SK-N-SH treated with all-trans-retinoic acid at 6 μM for 48 hours (cell line): ENCODE results near the gene KRT38.

Experiments used
- ATAC-seq: fragments of 200-7000 bp; cut with Tn5 transposase; 3 replicates; pipeline ENCODE4 v1.9.1; 2020; ENCODE audit warnings: mild to moderate bottlenecking, moderate library complexity
- ARNTL ChIP-seq: fragments of 450-650 bp; formaldehyde crosslinking; IDR thresholded peaks from 2 replicates; pipeline ENCODE4 v1.5.0; 2020; ENCODE audit warnings: low read depth, mild to moderate bottlenecking, moderate library complexity, borderline replicate concordance
- BACH2 ChIP-seq: fragments of 250-450 bp; sonication (Bioruptor Pico); IDR thresholded peaks from 2 replicates; pipeline ENCODE4 v1.9.0; 2021; ENCODE audit warnings: mild to moderate bottlenecking, borderline replicate concordance
- CREB5 ChIP-seq: fragments of 250-450 bp; sonication (Bioruptor Pico); IDR thresholded peaks from 2 replicates; pipeline ENCODE4 v1.5.1; 2020; ENCODE audit warnings: low read depth, mild to moderate bottlenecking, moderate library complexity
- CSDC2 ChIP-seq: fragments of 250-450 bp; sonication (Bioruptor Pico); IDR thresholded peaks from 2 replicates; pipeline ENCODE4 v1.5.0; 2020; ENCODE audit warnings: mild to moderate bottlenecking, moderate library complexity
- ESRRG ChIP-seq: fragments of 250-450 bp; sonication (Bioruptor Pico); IDR thresholded peaks from 2 replicates; pipeline ENCODE4 v1.6.1; 2021; ENCODE audit warnings: mild to moderate bottlenecking
- GLIS3 ChIP-seq: fragments of 250-450 bp; sonication (Bioruptor Pico); IDR thresholded peaks from 2 replicates; pipeline ENCODE4 v1.5.0; 2020; ENCODE audit warnings: mild to moderate bottlenecking, moderate library complexity
- OSR1 ChIP-seq: fragments of 250-450 bp; sonication (Bioruptor Pico); IDR thresholded peaks from 2 replicates; pipeline ENCODE4 v1.8.0; 2022; ENCODE audit warnings: moderate library complexity, mild to moderate bottlenecking, inconsistent platforms
- PATZ1 ChIP-seq: fragments of 250-450 bp; sonication (Bioruptor Pico); IDR thresholded peaks from 2 replicates; pipeline ENCODE4 v1.8.0; 2020; ENCODE audit warnings: mild to moderate bottlenecking, moderate library complexity, borderline replicate concordance
- POU6F1 ChIP-seq: fragments of 250-450 bp; sonication (Bioruptor Pico); IDR thresholded peaks from 2 replicates; pipeline ENCODE4 v1.8.0; 2021; ENCODE audit warnings: low read depth, mild to moderate bottlenecking, moderate library complexity, borderline replicate concordance
- PPARA ChIP-seq: fragments of 250-450 bp; sonication (Bioruptor Pico); IDR thresholded peaks from 2 replicates; pipeline ENCODE4 v1.5.0; 2020; ENCODE audit warnings: mild to moderate bottlenecking, borderline replicate concordance
- RARB ChIP-seq: fragments of 250-450 bp; sonication (Bioruptor Pico); IDR thresholded peaks from 2 replicates; pipeline ENCODE4 v1.8.0; 2021; ENCODE audit warnings: mild to moderate bottlenecking, moderate library complexity
- SNAI2 ChIP-seq: fragments of 250-450 bp; sonication (Bioruptor Pico); IDR thresholded peaks from 2 replicates; pipeline ENCODE4 v1.5.0; 2020; ENCODE audit warnings: mild to moderate bottlenecking, moderate library complexity
- TOX ChIP-seq: fragments of 250-450 bp; sonication (Bioruptor Pico); IDR thresholded peaks from 2 replicates; pipeline ENCODE4 v1.8.0; 2021; ENCODE audit warnings: mild to moderate bottlenecking, moderate library complexity, borderline replicate concordance
- ZC3H10 ChIP-seq: fragments of 250-450 bp; sonication (Bioruptor Pico); IDR thresholded peaks from 2 replicates; pipeline ENCODE4 v1.5.1; 2021; ENCODE audit warnings: mild to moderate bottlenecking, moderate library complexity
- ZFP3 ChIP-seq: fragments of 250-450 bp; sonication (Bioruptor Pico); IDR thresholded peaks from 2 replicates; pipeline ENCODE4 v1.5.0; 2020; ENCODE audit warnings: mild to moderate bottlenecking, moderate library complexity
- ZFP30 ChIP-seq: fragments of 450-650 bp; formaldehyde crosslinking; IDR thresholded peaks from 2 replicates; pipeline ENCODE4 v1.5.0; 2022; ENCODE audit warnings: mild to moderate bottlenecking, moderate library complexity
- ZNF565 ChIP-seq: fragments of 450-650 bp; formaldehyde crosslinking; conservative IDR thresholded peaks from 2 replicates; pipeline ENCODE4 v1.5.0; 2020; ENCODE audit warnings: low read depth, mild to moderate bottlenecking, moderate library complexity
- ZNF70 ChIP-seq: fragments of 450-650 bp; formaldehyde crosslinking; IDR thresholded peaks from 2 replicates; pipeline ENCODE4 v1.5.0; 2020; ENCODE audit warnings: mild to moderate bottlenecking, moderate library complexity
- ZNF8 ChIP-seq: fragments of 450-650 bp; formaldehyde crosslinking; IDR thresholded peaks from 2 replicates; pipeline ENCODE4 v1.5.0; 2020; ENCODE audit warnings: mild to moderate bottlenecking, moderate library complexity
- TF ChIP-seq, protein P1 (sequence below): fragments of 250-450 bp; sonication (Bioruptor Pico); IDR thresholded peaks from 2 replicates; pipeline ENCODE4 v1.5.1; 2021; ENCODE audit warnings: mild to moderate bottlenecking, moderate library complexity
- TF ChIP-seq, protein P2 (sequence below): fragments of 250-450 bp; sonication (Bioruptor Pico); IDR thresholded peaks from 2 replicates; pipeline ENCODE4 v1.5.0; 2020; ENCODE audit warnings: mild to moderate bottlenecking, moderate library complexity

The KRT38 gene

DNA sequence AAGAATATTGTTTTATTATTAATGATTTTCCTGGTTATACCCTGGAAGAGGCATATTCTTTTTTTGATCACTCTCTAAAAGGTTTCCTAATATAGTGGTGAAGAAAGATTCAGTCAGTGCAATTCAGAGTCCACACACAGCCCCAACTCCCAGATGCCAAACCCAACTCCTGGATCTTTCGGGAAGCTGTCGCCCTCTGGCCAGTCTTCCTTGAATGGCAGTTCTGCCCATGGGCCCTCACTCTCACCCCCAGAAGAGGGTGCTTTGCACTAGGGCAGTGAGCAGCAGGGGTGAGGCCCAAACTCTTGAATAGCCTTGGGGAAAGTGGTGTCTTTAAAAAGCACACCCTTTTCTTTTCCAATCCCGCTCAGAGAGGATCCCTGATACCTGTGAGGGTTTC is 15.4 kb upstream of the KRT38 start (continued):
- no peak for TF ChIP-seq CREB5 (CRISPR knock-in tag)
- TF ChIP-seq ZC3H10 (CRISPR knock-in tag): no peak
- no peak for TF ChIP-seq ESRRG (CRISPR knock-in tag)
- no peak for TF ChIP-seq RARB (CRISPR knock-in tag)

GRCh38 chr17:41455236-41455635 is 14.5 kb upstream of the KRT38 start:
- no peak for ATAC-seq
- no peak for TF ChIP-seq POU6F1 (CRISPR knock-in tag)
- no peak for TF ChIP-seq ARNTL
- no peak for TF ChIP-seq PPARA
- no peak for TF ChIP-seq RARB (CRISPR knock-in tag)
- TF ChIP-seq, protein P1, sequence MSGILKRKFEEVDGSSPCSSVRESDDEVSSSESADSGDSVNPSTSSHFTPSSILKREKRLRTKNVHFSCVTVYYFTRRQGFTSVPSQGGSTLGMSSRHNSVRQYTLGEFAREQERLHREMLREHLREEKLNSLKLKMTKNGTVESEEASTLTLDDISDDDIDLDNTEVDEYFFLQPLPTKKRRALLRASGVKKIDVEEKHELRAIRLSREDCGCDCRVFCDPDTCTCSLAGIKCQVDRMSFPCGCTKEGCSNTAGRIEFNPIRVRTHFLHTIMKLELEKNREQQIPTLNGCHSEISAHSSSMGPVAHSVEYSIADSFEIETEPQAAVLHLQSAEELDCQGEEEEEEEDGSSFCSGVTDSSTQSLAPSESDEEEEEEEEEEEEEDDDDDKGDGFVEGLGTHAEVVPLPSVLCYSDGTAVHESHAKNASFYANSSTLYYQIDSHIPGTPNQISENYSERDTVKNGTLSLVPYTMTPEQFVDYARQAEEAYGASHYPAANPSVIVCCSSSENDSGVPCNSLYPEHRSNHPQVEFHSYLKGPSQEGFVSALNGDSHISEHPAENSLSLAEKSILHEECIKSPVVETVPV (CRISPR knock-in tag): no peak
- no peak for TF ChIP-seq ZFP3 (CRISPR knock-in tag)
- TF ChIP-seq ZNF565: no peak
- no peak for TF ChIP-seq GLIS3 (CRISPR knock-in tag)
- TF ChIP-seq ESRRG (CRISPR knock-in tag): no peak
- TF ChIP-seq ZNF8 (CRISPR knock-in tag): no peak
- TF ChIP-seq, protein P2, sequence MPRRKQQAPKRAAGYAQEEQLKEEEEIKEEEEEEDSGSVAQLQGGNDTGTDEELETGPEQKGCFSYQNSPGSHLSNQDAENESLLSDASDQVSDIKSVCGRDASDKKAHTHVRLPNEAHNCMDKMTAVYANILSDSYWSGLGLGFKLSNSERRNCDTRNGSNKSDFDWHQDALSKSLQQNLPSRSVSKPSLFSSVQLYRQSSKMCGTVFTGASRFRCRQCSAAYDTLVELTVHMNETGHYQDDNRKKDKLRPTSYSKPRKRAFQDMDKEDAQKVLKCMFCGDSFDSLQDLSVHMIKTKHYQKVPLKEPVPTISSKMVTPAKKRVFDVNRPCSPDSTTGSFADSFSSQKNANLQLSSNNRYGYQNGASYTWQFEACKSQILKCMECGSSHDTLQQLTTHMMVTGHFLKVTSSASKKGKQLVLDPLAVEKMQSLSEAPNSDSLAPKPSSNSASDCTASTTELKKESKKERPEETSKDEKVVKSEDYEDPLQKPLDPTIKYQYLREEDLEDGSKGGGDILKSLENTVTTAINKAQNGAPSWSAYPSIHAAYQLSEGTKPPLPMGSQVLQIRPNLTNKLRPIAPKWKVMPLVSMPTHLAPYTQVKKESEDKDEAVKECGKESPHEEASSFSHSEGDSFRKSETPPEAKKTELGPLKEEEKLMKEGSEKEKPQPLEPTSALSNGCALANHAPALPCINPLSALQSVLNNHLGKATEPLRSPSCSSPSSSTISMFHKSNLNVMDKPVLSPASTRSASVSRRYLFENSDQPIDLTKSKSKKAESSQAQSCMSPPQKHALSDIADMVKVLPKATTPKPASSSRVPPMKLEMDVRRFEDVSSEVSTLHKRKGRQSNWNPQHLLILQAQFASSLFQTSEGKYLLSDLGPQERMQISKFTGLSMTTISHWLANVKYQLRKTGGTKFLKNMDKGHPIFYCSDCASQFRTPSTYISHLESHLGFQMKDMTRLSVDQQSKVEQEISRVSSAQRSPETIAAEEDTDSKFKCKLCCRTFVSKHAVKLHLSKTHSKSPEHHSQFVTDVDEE (CRISPR knock-in tag): no peak
- no peak for TF ChIP-seq TOX (CRISPR knock-in tag)

- no peak for TF ChIP-seq OSR1 (CRISPR knock-in tag)
- no peak for TF ChIP-seq ZFP3 (CRISPR knock-in tag)
- no peak for TF ChIP-seq BACH2 (CRISPR knock-in tag)
- TF ChIP-seq ZNF70: no peak
- no peak for TF ChIP-seq CREB5 (CRISPR knock-in tag)
- no peak for TF ChIP-seq ZFP30 (CRISPR knock-in tag)
- no peak for TF ChIP-seq RARB (CRISPR knock-in tag)
- no peak for TF ChIP-seq POU6F1 (CRISPR knock-in tag)
- TF ChIP-seq TOX (CRISPR knock-in tag): no peak
- TF ChIP-seq ZNF8 (CRISPR knock-in tag): no peak
- TF ChIP-seq, protein P1 (CRISPR knock-in tag): no peak
- no peak for TF ChIP-seq PATZ1 (CRISPR knock-in tag)
- TF ChIP-seq CSDC2 (CRISPR knock-in tag): no peak
- TF ChIP-seq SNAI2 (CRISPR knock-in tag): no peak
- TF ChIP-seq ZNF565: no peak
- no peak for ATAC-seq
Measured at GRCh38 chr17:41453066-41453465, 12.3 kb upstream of the KRT38 start.
